Activated T-cell treated with anti-CD3 and anti-CD28 coated beads for 1 hour (primary cell): ENCODE measurements around the gene POLR2L.

ENCODE experiments used
- DNase-seq: peaks from one replicate; pipeline ENCODE4 v3.0.0-alpha.2; 2020; ENCODE audit warnings: low read depth

Gene POLR2L

GRCh38 chr11:854601-855329 is 12.4 kb upstream of the POLR2L start:
- DNase-seq = no peak

- no peak for DNase-seq
These were observed 11.5 kb upstream of the POLR2L start for GRCh38 chr11:853682-854448.

- DNase-seq = no peak
These were observed 10.4 kb upstream of the POLR2L start for GRCh38 chr11:852762-853161.

GRCh38 chr11:850775-851763 is 8.7 kb upstream of the POLR2L start:
- DNase-seq = no peak

- DNase-seq = no peak
These were observed 7.8 kb upstream of the POLR2L start for GRCh38 chr11:849951-850774.

- DNase-seq = no peak
These were observed 6.9 kb upstream of the POLR2L start for GRCh38 chr11:849104-849824.

GRCh38 chr11:848380-848931 is 6.1 kb upstream of the POLR2L start:
- peak; percentile 55 for DNase-seq

- no peak for DNase-seq
These were observed 5.5 kb upstream of the POLR2L start for GRCh38 chr11:847876-848275.

GRCh38 chr11:846496-847098 is 4.3 kb upstream of the POLR2L start:
- DNase-seq = no peak

GRCh38 chr11:845872-846495 is 3.7 kb upstream of the POLR2L start:
- no peak for DNase-seq

GRCh38 chr11:844693-845644 is 2.6 kb upstream of the POLR2L start:
- no peak for DNase-seq

- DNase-seq = no peak
These were observed 1.7 kb upstream of the POLR2L start for GRCh38 chr11:843818-844692.

GRCh38 chr11:843086-843734 is 881 bp upstream of the POLR2L start:
- no peak for DNase-seq

- DNase-seq = no peak
These were observed 354 bp downstream of the POLR2L start for GRCh38 chr11:841981-842369.

- no peak for DNase-seq
These were observed 2.3 kb downstream of the POLR2L start for GRCh38 chr11:839875-840617.

- DNase-seq = no peak
These were observed 3.1 kb downstream of the POLR2L start for GRCh38 chr11:839280-839623.
